HepG2 (cell line): ENCODE results near the gene DCUN1D2. TPM values are rescaled to one million over a fixed set of nuclear protein-coding genes. Genes with fewer than 3 reads are reported as not detected.

Experiments
- ATAC-seq: fragments of 200-7000 bp; cut with Tn5 transposase; 3 replicates; pipeline ENCODE4 v1.9.1; 2020; ENCODE audit warnings: mild to moderate bottlenecking, moderate library complexity
- BruUV-seq: library from RNA; stranded (reverse); fragments of 400-500 nt; replicated peaks from 2 replicates; lab custom pipeline; 2021; lab: Mats Ljungman, UMichigan
- CTCF ChIA-PET: fragments of 300-600 bp; formaldehyde crosslinking; extraction: SDS; loops from one replicate; lab custom pipeline; 2021; ENCODE audit warnings: low total read pairs, inconsistent platforms, low intra/inter-chr PET ratio; lab: Yijun Ruan, JAX
- POLR2A ChIA-PET: fragments of 350-600 bp; sonication (Branson Sonifier 250); formaldehyde crosslinking; loops from one replicate; lab custom pipeline; 2020; ENCODE audit warnings: antibody characterized with exemption, inconsistent platforms; lab: Yijun Ruan, JAX
- DNase-seq: peaks from one replicate; pipeline ENCODE4 v3.0.0-alpha.2; 2015; ENCODE audit warnings: low spot score
- FAIRE-seq: peaks from 3 replicates; lab custom pipeline; 2011; peaks lifted over from hg19 to GRCh38; lab: Jason Lieb, UNC
- H2AFZ ChIP-seq: one replicate; pipeline ENCODE4 v1.6.1; 2011; ENCODE audit warnings: low read length, inconsistent platforms
- H3K27ac ChIP-seq: fragments of 300-600 bp; 3 replicates; pipeline ENCODE4 v1.8.0; 2011; ENCODE audit warnings: mixed run types, mild to moderate bottlenecking, mixed read lengths, low read length, inconsistent platforms; ENCODE audit not compliant: insufficient read depth; ENCODE audit errors: extremely low read length
- H3K27me3 ChIP-seq, 2 experiments: fragments of 200-600 bp in 1 of 2; 2 replicates in 1 of 2; 3 replicates in 1 of 2; pipeline versions ENCODE4 v1.6.0 to v1.8.0; 2011; ENCODE audit warnings: low read length in 2 of 2, mild to moderate bottlenecking in 2 of 2, moderate library complexity in 2 of 2, inconsistent platforms in 1 of 2; ENCODE audit not compliant: insufficient read depth in 2 of 2, control insufficient read depth in 1 of 2
- H3K36me3 ChIP-seq, 2 experiments: fragments of 200-600 bp in 1 of 2; replicated peaks in 1 of 2; 2 replicates in 1 of 2; 3 replicates in 1 of 2; pipeline versions ENCODE4 v1.5.1 to v1.8.0; 2011; ENCODE audit warnings: low read length in 2 of 2, inconsistent platforms in 1 of 2; ENCODE audit not compliant: insufficient read depth in 2 of 2, control insufficient read depth in 1 of 2
- H3K4me1 ChIP-seq: 2 replicates; pipeline ENCODE4 v1.5.1; 2012; ENCODE audit warnings: low read length, inconsistent platforms; ENCODE audit not compliant: insufficient read depth
- H3K4me2 ChIP-seq: 2 replicates; pipeline ENCODE4 v1.6.0; 2011; ENCODE audit warnings: low read depth, low read length, inconsistent platforms
- H3K4me3 ChIP-seq, 3 experiments: fragments of 200-600 bp in 1 of 3; sonication (generic), shearing (Covaris generic) in 1 of 3; replicated peaks in 1 of 3; 2 replicates each; pipeline ENCODE4 v1.5.1; 2011 to 2016; ENCODE audit warnings: low read length in 3 of 3, inconsistent platforms in 2 of 3, low read depth in 2 of 3, mild to moderate bottlenecking in 2 of 3, control low read depth in 1 of 3, mixed read lengths in 1 of 3; ENCODE audit not compliant: insufficient read depth in 1 of 3
- H3K79me2 ChIP-seq: one replicate; pipeline ENCODE4 v1.6.1; 2011; ENCODE audit warnings: low read length, inconsistent platforms; ENCODE audit not compliant: insufficient read depth
- H3K9ac ChIP-seq: 2 replicates; pipeline ENCODE4 v1.6.0; 2011; ENCODE audit warnings: mild to moderate bottlenecking, low read depth, low read length, inconsistent platforms; ENCODE audit not compliant: insufficient read depth
- H3K9me3 ChIP-seq: 2 replicates; pipeline ENCODE4 v1.5.1; 2012; ENCODE audit warnings: mild to moderate bottlenecking, low read length
- H4K20me1 ChIP-seq: 2 replicates; pipeline ENCODE4 v1.6.0; 2011; ENCODE audit warnings: inconsistent platforms, mild to moderate bottlenecking, low read length, moderate library complexity; ENCODE audit not compliant: insufficient read depth
- ELF1 ChIP-seq: sonication (generic); formaldehyde crosslinking; IDR thresholded peaks from 2 replicates; pipeline ENCODE4 v1.4.0; 2020; ENCODE audit warnings: missing genetic modification reagents
- FOXK1 ChIP-seq: sonication (generic); formaldehyde crosslinking; IDR thresholded peaks from 2 replicates; pipeline ENCODE4 v1.4.0; 2020; ENCODE audit warnings: low read depth, missing genetic modification reagents, borderline replicate concordance
- HCFC1 ChIP-seq: fragments of 150-350 bp; IDR thresholded peaks from 2 replicates; pipeline ENCODE4 v1.6.1; 2014; ENCODE audit warnings: low read depth, low read length
- HDAC1 ChIP-seq: sonication (generic); formaldehyde crosslinking; IDR thresholded peaks from 2 replicates; pipeline ENCODE4 v1.5.1; 2020; ENCODE audit warnings: mild to moderate bottlenecking, missing genetic modification reagents
- MLLT10 ChIP-seq: sonication (generic); formaldehyde crosslinking; IDR thresholded peaks from 2 replicates; pipeline ENCODE4 v1.4.0; 2020; ENCODE audit warnings: missing genetic modification reagents
- TFAP4 ChIP-seq: sonication (generic); IDR thresholded peaks from 2 replicates; pipeline ENCODE4 v1.6.1; 2016; ENCODE audit warnings: low read depth, borderline replicate concordance
- TMF1 ChIP-seq: sonication (generic); formaldehyde crosslinking; IDR thresholded peaks from 2 replicates; pipeline ENCODE4 v1.8.1; 2022; ENCODE audit warnings: low read depth, missing genetic modification reagents
- ZBTB44 ChIP-seq: sonication (generic); formaldehyde crosslinking; IDR thresholded peaks from 2 replicates; pipeline ENCODE4 v1.4.0; 2020; ENCODE audit warnings: missing genetic modification reagents
- ZFAT ChIP-seq: sonication (generic); formaldehyde crosslinking; conservative IDR thresholded peaks from 2 replicates; pipeline ENCODE4 v1.8.1; 2023; ENCODE audit warnings: missing genetic modification reagents, inconsistent platforms
- ZNF24 ChIP-seq: fragments of 450-650 bp; IDR thresholded peaks from 2 replicates; pipeline ENCODE4 v1.6.1; 2017; ENCODE audit warnings: antibody characterized with exemption, mild to moderate bottlenecking
- ZNF281 ChIP-seq: sonication (generic); formaldehyde crosslinking; IDR thresholded peaks from 2 replicates; pipeline ENCODE4 v1.4.0; 2020; ENCODE audit warnings: missing genetic modification reagents, borderline replicate concordance
- ZNF337 ChIP-seq: sonication (generic); formaldehyde crosslinking; IDR thresholded peaks from 2 replicates; pipeline ENCODE4 v1.5.1; 2020; ENCODE audit warnings: missing genetic modification reagents, low read depth, mild to moderate bottlenecking, borderline replicate concordance
- ZNF841 ChIP-seq: sonication (generic); formaldehyde crosslinking; IDR thresholded peaks from 2 replicates; pipeline ENCODE4 v1.8.1; 2023; ENCODE audit warnings: missing genetic modification reagents, borderline replicate concordance
- WGBS: methylation state at CpG from one replicate; pipeline ENCODE4 v1.1.6; 2017; ENCODE audit warnings: low lambda C conversion rate; 5-methylcytosine and 5-hydroxymethylcytosine counted together
- in situ Hi-C: cut with HindIII; loops from 2 replicates; pipeline ENCODE4 v1.10.0; 2017; ENCODE audit warnings: low pct_unique_long_range_greater_than_20kb; ENCODE audit not compliant: extremely low pct_ligation_motif_present
- intact Hi-C: fragments of 100-400 bp; cut with micrococcal nuclease; formaldehyde crosslinking; loops from one replicate; pipeline ENCODE4 v1.10.0; 2022; ENCODE audit not compliant: unreplicated experiment
- polyA plus RNA-seq, 8 experiments: library from polyadenylated mRNA; depleted of rRNA in 3 of 8; stranded (reverse) in 7 of 8; unstranded in 1 of 8; fragments of >200 nt; fragmentation: Illumina TruSeq in 4 of 8; extraction: Trizol in 4 of 8; gene quantifications; 2 replicates each; pipeline versions ENCODE4 v1.2.1 to v1.2.3, GENCODE V29; 2011 to 2016; ENCODE audit warnings: low read depth in 4 of 8, missing spikeins in 1 of 8, mixed read lengths in 1 of 8; ENCODE audit not compliant: insufficient read depth in 1 of 8
- total RNA-seq, 5 experiments: library from RNA; depleted of rRNA; stranded (reverse); fragments of >200 nt; fragmentation: Illumina TruSeq; extraction: Trizol; gene quantifications; 2 replicates each; pipeline ENCODE4 v1.2.3, GENCODE V29; 2016; ENCODE audit warnings: low read depth in 1 of 5

Gene DCUN1D2
- total and polyA plus RNA-seq, 2 of the 13 experiments (the other 11 are each of a cell fraction or from before 2014, with no cell fraction given), result 9.1 to 9.6 TPM

GRCh38 chr13:113406321-113407102 lies 84.0 kb downstream of the DCUN1D2 start:
- ChIA-PET POLR2A (no interaction called here), CTCF (no interaction called here)
- ATAC-seq (no peak), DNase-seq (no peak), FAIRE-seq (no peak)
- in situ Hi-C loops (loop anchor here (5.0 kb wide), 1 partner anchor 46 kb away; the partner anchor contains the start of gene ADPRHL1), intact Hi-C loops (no loop called here)
- no peaks in the 10 kb centered on the region for H4K20me1 ChIP-seq
- TF ChIP-seq FOXK1 (no peak), ZNF841 (no peak), TFAP4 (no peak), ZNF337 (CRISPR knock-in tag) (no peak), ZNF24 (no peak), HDAC1 (CRISPR knock-in tag) (no peak), ZBTB44 (no peak), HCFC1 (no peak), TMF1 (no peak), MLLT10 (no peak), ZFAT (CRISPR knock-in tag) (no peak), ZNF281 (CRISPR knock-in tag) (no peak), ELF1 (CRISPR knock-in tag) (no peak)
- H3K9me3 ChIP-seq, result no peaks in the 10 kb centered on the region
- no peak overlapping the region for H3K9ac ChIP-seq
- no peak overlapping the region for H3K4me3 ChIP-seq
- no peak overlapping the region for H3K27ac ChIP-seq
- no TSS peak for BruUV-seq
- H3K79me2 ChIP-seq, result no peaks in the 10 kb centered on the region
- H3K36me3 ChIP-seq, result no peaks in the 10 kb centered on the region
- peaks cover 21 to 93% of the 10 kb centered on the region in 2 experiments for H3K27me3 ChIP-seq
- no peak overlapping the region for H2AFZ ChIP-seq
- peak overlapping the region; percentile 76; the same call in 1 of the 2 replicates for H3K4me2 ChIP-seq
- H3K4me1 ChIP-seq, result peaks cover 65% of the 10 kb centered on the region
- WGBS, result 34% methylated on average over 23 of the region's 28 CpGs
